Progenitor cell of endocrine pancreas (in vitro differentiated cells): Measurements from ENCODE around the gene PDGFB. TPM values are rescaled to one million over a fixed set of nuclear protein-coding genes. Genes with fewer than 3 reads are reported as not detected.

Experiments
- DNase-seq: peaks from one replicate; pipeline ENCODE4 v3.0.0; 2021; ENCODE audit warnings: low spot score; ENCODE audit not compliant: unreplicated experiment
- H3K27ac Mint-ChIP-seq: 2 replicates; pipeline ENCODE4 v1.8.0; 2021; ENCODE audit warnings: mild to moderate bottlenecking, moderate library complexity, mixed read lengths
- H3K27me3 Mint-ChIP-seq: 2 replicates; pipeline ENCODE4 v1.8.0; 2021; ENCODE audit warnings: mixed read lengths
- H3K36me3 Mint-ChIP-seq: 2 replicates; pipeline ENCODE4 v1.8.0; 2022; ENCODE audit warnings: mixed read lengths; ENCODE audit not compliant: insufficient read depth
- H3K4me1 Mint-ChIP-seq: 2 replicates; pipeline ENCODE4 v1.8.0; 2021; ENCODE audit warnings: low read depth, mixed read lengths
- H3K4me3 Mint-ChIP-seq: 2 replicates; pipeline ENCODE4 v1.8.0; 2021; ENCODE audit warnings: low read depth, mild to moderate bottlenecking, moderate library complexity, mixed read lengths
- H3K9me3 Mint-ChIP-seq: 2 replicates; pipeline ENCODE4 v1.8.0; 2021; ENCODE audit warnings: low read depth, mixed read lengths
- total RNA-seq: library from RNA; stranded (reverse); gene quantifications from 2 replicates; pipeline ENCODE4 v1.2.1, GENCODE V29; 2021
- TF ChIP-seq, protein P1 (sequence below): fragments of 200-600 bp; sonication (generic); IDR thresholded peaks from one replicate; pipeline ENCODE4 v1.5.0; 2021; ENCODE audit warnings: antibody characterized with exemption, mild to moderate bottlenecking; ENCODE audit not compliant: unreplicated experiment

The PDGFB gene
- total RNA-seq, 1 donor from 2014 or later: 7.1 TPM

DNA sequence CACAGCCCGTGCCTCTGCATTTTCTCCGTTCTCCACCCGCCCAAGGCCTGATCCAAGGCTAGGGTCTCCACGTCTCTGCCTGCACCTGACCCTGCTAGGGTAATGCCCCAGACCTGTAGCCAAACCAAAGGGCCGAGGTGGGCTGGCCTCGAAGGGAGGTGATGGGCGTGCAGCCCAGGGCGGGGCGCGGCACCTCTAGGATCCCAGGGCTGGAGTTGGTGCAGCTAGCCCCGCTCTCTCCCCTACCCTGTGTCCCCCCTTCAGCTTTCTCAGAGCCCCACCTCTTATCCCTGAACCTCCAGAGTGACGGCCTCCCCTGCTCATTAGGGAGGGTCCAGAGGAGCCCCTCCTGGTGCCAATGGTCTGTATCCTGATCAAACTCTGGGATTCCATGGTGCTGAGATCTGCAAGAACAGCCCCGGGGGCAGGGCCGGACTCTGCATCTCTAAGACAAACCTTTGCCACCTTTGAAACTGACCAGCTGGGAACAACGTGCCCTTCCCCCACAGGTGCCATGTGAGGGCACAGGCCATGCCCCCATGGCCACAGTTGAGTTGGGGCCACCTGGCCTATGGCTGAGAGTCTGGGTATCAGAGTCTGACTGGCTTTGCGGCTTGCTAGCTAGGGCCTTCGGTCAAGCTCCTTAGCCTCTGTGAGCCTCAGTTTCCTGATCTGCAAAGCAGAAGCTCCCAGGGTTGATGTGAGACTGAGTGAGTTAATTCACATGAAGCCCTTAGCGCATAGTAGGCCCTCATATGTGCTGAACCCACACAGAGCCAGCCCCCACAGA is 69.2 kb downstream of the PDGFB start:
- Mint-ChIP-seq H3K27me3 (no peaks in the 10 kb centered on the region), H3K27ac (peak overlapping the region; percentile 97), H3K4me1 (peaks cover 36% of the 10 kb centered on the region), H3K36me3 (no peaks in the 10 kb centered on the region), H3K9me3 (no peaks in the 10 kb centered on the region), H3K4me3 (no peak overlapping the region)
- TF ChIP-seq, protein P1, sequence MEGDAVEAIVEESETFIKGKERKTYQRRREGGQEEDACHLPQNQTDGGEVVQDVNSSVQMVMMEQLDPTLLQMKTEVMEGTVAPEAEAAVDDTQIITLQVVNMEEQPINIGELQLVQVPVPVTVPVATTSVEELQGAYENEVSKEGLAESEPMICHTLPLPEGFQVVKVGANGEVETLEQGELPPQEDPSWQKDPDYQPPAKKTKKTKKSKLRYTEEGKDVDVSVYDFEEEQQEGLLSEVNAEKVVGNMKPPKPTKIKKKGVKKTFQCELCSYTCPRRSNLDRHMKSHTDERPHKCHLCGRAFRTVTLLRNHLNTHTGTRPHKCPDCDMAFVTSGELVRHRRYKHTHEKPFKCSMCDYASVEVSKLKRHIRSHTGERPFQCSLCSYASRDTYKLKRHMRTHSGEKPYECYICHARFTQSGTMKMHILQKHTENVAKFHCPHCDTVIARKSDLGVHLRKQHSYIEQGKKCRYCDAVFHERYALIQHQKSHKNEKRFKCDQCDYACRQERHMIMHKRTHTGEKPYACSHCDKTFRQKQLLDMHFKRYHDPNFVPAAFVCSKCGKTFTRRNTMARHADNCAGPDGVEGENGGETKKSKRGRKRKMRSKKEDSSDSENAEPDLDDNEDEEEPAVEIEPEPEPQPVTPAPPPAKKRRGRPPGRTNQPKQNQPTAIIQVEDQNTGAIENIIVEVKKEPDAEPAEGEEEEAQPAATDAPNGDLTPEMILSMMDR: no peak
- DNase-seq: no peak

DNA sequence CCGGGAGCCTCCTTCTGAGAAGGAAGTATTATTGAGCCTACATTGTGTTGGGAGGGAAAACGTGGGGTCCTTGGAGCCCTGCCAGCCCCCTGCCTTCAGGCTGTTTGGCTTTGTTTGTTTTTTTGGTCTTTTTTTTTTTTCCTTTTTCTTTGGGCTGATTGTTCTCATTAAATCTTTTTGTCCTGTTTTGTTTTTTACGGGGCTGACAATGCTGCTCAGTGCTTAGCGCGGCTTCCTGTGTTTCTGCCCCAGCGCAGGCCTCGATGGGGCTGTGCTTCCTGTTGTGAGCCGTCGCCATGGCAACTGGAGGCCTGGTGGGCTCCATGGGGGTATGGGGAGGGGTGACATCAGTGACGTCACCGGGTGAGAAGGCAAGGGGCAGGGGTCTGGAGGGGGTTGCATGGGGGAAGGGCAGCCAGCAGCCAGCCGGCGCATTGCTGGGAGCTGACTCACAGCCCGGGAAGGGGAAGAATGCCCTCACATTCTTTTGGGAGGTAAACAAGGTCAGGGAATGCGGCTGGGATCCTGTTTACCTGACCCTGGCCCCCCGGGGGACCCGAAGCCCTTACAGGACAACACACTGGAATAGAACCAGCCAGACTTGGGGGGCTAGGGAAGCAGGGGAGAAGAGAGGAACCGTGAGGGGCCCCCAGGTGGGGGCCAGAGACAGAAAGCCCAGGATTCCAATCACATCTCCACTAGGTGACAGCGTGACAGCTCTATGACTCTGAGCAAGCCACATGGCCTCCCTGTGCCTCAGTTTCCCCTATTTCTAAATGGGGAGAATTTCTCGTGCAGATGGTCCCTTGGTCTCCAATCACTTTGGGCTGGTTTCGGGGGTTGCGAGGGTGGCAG is 70.1 kb downstream of the PDGFB start:
- Mint-ChIP-seq H3K27me3 (peaks cover 4% of the 10 kb centered on the region), H3K27ac (peak overlapping the region; percentile 97), H3K9me3 (no peaks in the 10 kb centered on the region), H3K36me3 (no peaks in the 10 kb centered on the region), H3K4me3 (peak overlapping the region; percentile 25), H3K4me1 (peaks cover 36% of the 10 kb centered on the region)
- TF ChIP-seq, protein P1: no peak
- peak; percentile 91 for DNase-seq

DNA sequence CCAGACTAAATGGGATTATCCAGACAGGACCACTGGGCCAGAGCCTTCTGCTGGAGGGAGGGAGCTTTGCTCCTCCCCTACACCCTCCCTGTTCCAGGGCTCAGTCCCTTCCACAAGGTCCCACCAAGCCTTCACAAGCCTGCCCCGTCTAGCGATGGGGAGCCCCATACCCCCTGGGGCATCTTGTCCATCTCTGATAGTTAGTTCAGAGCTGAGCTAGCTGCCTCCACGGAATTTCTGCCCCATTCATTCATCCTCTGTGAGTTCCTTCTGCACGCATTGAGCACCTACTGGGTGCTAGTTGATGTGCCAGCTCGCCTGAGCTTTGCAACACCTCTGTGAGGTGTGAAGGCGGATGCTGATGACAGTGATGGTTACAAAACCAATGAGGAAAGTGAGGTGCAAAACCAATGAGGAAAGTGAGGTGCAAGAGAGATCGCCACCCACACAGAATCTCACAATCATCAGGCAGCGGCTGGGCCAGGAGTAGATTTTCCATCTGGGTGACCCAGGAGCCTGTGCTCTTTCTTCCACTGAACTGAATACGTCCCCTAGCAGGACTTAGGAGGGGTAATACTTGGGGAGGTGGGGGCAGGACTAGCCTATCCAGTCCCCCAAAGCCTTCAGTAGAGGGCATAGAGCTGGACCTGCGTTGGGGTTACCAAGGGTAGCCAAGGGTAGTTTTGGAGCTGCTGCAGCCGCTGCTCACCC is 70.8 kb downstream of the PDGFB start:
- Mint-ChIP-seq H3K4me3 (no peak overlapping the region), H3K4me1 (peaks cover 29% of the 10 kb centered on the region), H3K27me3 (peaks cover 10% of the 10 kb centered on the region), H3K9me3 (no peaks in the 10 kb centered on the region), H3K36me3 (no peaks in the 10 kb centered on the region), H3K27ac (peak overlapping the region; percentile 97)
- DNase-seq: no peak
- TF ChIP-seq, protein P1: no peak

Other genes with a start within 250 kb of the PDGFB start
- 4.2 and 7.0 TPM in 2 replicates for gene APOBEC3C, start 230.7 kb downstream of the PDGFB start, total RNA-seq
- 2.0 and 2.4 TPM in 2 replicates for gene APOBEC3D, start 223.9 kb downstream of the PDGFB start, total RNA-seq
- gene APOBEC3F, start 204.1 kb downstream of the PDGFB start, total RNA-seq: 23.6 and 25.3 TPM in 2 replicates
- 4.8 and 7.9 TPM in 2 replicates for gene APOBEC3G, start 167.7 kb downstream of the PDGFB start, total RNA-seq
- not detected in 2 replicates for gene APOBEC3H, start 147.7 kb downstream of the PDGFB start, total RNA-seq
- 6.0 and 7.7 TPM in 2 replicates for gene CBX7, start 92.3 kb downstream of the PDGFB start, total RNA-seq
- 2,433 and 2,506 TPM in 2 replicates for gene RPL3, start 74.6 kb upstream of the PDGFB start, total RNA-seq
- gene SYNGR1, start 105.0 kb upstream of the PDGFB start, total RNA-seq: 36.8 and 38.0 TPM in 2 replicates
- 31.2 and 40.6 TPM in 2 replicates for gene TAB1, start 154.8 kb upstream of the PDGFB start, total RNA-seq
- 28.8 and 32.7 TPM in 2 replicates for gene MGAT3, start 212.0 kb upstream of the PDGFB start, total RNA-seq